Activated CD4-positive, alpha-beta T cell treated with anti-CD3 and anti-CD28 coated beads for 48 hours (primary cell): Measurements from ENCODE around the gene IFNA1.
"Not testable (repeated sequence)": the region's sequence is repeated elsewhere in the genome, so short reads cannot be mapped to it uniquely, and the experiment has no call there.

ENCODE experiments used
- DNase-seq: peaks from one replicate; pipeline ENCODE4 v3.0.0-alpha.2; 2020

IFNA1 gene

DNA sequence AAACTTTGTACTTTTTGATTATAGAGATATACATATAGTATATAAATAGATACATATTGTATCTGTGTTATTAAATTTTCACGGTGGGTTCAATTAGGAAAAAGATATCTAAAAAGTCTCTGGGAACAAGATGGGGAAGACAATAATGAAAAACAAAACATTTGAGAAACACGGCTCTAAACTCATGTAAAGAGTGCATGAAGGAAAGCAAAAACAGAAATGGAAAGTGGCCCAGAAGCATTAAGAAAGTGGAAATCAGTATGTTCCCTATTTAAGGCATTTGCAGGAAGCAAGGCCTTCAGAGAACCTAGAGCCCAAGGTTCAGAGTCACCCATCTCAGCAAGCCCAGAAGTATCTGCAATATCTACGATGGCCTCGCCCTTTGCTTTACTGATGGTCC, at the start of gene IFNA1:
Gene IFNA1 (plus strand): TSS at position 301 of the 400 bp plus-strand sequence. CDS start 69 bp downstream, at position 370.
- DNase-seq, result no peak

DNA sequence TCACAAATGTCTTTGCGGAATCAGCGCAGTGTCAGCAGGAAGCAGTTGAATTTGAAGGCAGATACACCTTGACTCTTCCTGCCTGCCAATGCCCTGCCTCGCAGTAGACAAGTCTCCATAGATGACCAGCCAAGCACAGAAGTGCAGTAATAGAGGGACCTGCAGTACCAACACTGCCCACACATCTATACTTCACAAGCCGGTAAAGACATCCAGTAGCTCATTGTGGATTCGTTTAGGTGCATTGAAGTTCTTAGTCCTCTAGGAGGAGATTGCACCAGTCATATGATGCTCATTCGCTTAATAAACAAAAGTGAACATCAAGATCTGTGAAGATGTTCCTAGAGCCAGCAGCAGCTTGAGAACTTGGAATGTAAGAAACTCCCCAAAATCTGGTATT, 48.0 kb upstream of the IFNA1 start:
- no peak for DNase-seq

DNA sequence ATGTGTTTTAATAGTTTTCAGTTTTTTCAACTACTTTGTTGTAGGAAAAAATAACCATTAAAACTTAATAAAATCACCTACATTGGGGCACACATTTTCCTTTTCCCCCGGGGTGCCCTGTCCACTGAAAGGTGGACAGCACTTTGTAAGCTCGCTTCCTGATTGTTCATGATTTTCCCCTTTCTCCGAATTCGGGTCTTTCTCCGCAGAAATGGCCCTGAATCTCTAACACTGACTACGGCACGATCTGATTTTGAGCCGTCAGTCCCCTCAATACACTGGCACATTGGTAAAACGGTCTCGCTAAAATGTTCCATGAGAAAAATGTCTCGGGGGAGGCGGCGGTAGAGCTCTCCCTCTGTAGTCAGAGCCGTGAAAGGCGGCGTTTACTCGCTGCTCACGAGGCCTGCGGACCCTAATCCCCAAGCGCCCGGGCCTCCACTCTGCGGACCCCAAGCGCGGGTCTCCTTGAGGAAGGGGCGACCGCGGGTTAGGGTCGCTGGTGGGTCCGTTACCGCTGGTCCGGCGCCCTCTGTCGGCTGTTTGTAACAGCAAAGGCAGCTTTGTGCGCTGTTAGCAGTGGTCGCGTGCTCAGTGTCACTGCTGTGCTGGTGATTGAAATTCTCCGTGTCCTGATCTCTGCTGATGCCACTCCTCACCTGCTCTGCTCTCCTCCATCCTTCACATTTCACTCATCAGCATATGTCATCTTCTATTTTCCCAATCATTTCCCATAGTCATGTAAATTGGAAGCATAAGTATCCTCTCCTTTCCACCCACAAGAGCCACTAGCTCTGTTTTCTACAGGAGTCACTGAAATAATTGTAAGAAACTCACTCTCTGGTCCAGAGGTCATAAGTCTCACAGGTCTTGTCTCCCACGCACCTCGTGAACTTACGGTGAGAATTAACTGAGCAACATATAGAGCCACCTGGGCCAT, 44.2 kb upstream of the IFNA1 start:
- peak; percentile 69 for DNase-seq

DNA sequence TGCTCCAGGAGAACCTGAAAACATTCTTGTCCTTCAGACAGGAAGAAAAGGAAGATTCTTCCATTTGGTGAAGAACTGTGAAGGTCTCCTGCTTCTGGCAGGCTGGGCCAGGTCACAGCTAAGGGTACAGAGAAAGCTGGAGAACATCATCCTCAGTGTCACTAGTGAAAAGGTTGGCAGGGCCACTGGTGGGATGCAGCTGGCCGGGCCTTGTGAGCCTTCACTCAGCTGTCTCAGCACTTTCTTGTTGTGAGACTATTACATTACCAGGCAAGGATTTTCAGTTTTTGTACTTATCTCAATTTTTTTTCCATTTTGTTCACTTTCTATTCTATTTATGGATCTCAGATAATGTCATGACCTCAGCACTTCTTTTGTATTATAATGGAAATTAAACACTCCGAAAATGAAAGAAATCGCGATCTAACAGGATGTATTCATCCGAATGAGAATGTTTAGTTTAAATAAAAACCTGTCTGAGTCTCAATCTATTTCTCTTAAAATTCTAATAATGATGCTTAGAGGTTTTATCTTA, 41.2 kb upstream of the IFNA1 start:
- no peak for DNase-seq

DNA sequence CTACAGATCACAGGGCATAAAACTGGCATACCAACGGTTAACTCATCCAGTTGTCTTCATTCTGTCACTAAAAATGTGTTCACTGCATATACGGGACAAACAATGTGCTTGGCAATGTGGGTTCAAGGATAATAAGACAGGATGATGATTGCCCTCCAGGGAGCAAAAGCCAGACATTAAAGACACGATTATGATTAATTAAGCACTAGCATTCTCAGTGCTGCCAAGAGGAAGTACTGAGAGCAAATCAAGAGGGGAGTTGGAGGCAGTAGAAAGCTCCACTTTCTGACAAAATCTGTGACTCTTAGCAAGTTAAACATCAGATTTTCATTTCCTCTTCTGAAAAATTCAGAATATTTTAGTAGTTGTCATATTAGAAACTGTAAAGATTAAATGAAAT, 40.3 kb upstream of the IFNA1 start:
- DNase-seq, result no peak

DNA sequence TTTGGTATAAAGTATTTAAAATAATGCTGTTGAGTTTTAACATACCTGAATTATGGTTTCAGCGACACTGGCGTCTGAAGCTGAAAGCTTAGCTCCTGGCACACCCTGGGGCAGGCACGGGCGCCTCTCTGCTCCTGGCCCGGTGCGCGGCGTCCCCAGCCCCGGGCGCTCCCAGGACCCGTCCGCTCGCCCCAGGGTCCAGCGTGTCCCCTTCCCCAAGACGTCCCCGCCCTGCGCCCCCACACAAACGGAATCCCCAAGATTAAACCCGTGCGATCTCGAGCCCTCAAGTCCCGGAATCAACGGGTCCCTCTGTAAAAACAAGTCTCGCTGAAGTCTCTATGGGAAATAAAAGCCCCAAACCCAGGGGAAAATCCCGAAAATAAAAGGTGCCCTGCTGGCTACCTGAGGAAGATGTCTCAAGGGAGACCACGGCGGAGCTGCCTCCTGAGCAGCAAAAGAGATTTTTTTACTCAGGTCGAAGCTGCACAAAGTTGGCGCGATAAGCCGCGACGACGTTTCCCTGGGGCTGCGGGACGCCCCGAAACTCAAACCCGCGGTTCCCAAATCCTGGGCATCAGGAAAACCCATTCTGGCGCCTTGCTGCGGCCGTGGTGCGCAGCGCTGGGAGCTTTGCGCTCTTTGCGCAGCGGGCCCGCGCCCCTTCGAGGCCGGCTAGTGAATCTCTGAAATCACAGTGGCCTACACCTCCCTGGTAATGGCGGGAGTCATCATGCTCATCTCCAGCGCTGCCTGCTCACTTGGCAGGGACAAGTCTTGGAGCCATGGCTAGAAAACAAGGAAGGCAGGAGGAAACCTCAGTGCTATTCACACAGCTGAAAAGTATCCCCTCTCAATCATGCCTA, 37.6 kb upstream of the IFNA1 start:
- peak; percentile 27 for DNase-seq

DNA sequence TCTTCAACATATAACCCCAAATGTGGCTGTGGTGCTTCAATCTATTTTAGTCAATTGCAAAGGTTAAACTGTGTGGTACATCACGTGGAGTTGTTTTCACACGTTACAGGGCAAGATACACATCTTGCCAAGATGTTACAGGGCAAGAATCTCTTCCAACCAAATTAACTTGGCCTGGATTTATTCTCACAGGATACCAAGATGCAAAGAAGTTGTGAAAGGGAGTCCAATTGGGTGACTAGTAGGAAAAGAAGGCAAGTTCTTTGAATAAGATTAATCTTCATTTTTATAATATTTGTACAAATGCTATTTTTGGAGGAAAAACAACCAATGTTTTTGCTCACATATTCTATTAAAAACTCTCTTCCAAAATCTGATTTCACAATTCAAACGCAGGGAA, 36.1 kb upstream of the IFNA1 start:
- DNase-seq, result no peak

DNA sequence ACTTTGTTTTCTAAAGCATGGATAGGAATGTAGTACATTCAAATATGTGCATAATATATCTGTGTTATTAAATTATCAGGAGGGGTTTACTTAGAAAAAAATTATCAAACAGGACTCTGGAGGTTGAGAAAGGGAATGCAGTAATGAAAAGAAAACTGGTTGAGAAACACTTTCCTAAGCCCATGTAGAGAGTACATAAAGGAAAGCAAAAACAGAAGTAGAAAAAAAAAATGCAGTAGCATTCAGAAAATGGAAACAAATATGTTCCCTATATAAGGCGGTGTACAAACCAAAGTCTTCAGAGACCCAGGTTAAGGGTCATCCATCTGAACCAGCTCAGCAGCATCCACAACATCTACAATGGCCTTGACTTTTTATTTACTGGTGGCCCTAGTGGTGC, 31.4 kb upstream of the IFNA1 start, which contains the start of gene IFNA8:
Gene IFNA8 (plus strand): TSS at position 301 of the 400 bp plus-strand sequence. CDS start 60 bp downstream, at position 361.
- no peak for DNase-seq

DNA sequence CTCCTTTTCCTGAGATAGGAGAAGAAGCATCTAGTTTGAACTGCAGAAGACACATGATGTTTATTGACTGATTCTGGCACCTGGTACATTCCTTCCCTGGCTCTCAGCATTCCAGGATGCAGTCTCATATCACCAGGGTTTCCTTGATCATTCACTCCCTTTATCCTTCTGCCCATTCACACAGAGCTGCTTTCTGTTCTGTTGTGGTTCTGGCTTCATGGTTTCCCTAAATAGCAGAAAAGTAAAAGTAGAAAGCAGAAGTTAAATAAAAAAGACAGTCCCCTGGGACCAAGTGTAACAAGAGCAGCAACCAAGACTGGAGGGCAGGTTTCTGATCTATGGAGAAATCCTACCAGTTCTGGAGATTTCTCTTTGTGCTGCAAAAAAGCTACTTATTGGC, 28.1 kb upstream of the IFNA1 start:
- DNase-seq, result no peak

DNA sequence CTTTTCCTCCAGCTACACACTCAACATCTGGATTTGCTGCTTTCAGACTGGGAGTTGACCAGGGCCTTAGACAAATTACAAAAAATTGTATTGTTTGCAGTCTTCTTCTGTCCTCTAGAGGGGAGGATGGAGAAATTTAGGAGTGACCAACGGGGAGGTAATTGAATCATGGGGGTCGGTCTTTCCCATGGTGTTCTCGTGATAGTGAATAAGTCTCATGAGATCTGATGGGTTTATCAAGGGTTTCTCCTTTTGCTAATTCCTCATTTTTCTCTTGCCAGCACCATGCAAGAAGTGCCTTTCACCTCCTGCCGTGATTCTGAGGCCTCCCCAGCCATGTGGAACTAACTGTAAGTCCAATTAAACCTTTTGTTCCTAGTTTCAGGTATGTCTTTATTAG, 27.1 kb upstream of the IFNA1 start:
- DNase-seq, result no peak

DNA sequence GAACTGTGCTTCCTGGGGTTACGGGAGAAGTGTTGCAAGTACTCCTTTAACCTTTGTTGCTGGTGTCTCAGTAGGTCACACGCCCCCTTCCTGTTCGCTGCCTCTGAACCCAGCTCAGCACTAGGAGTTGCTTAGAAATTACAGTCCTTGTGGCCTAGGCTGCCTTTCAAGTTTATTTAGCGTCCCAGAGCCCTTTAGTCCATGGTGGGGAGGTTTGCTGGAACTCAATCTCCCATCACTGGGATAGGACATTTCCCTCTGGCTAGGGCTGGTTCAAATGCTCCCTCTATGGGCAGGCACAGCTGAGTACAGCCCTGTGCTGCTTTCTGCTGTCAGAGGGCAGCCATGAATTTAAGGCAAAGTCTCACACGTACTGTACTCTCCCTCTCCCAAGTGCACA, 26.6 kb upstream of the IFNA1 start:
- peak; percentile 20 for DNase-seq

DNA sequence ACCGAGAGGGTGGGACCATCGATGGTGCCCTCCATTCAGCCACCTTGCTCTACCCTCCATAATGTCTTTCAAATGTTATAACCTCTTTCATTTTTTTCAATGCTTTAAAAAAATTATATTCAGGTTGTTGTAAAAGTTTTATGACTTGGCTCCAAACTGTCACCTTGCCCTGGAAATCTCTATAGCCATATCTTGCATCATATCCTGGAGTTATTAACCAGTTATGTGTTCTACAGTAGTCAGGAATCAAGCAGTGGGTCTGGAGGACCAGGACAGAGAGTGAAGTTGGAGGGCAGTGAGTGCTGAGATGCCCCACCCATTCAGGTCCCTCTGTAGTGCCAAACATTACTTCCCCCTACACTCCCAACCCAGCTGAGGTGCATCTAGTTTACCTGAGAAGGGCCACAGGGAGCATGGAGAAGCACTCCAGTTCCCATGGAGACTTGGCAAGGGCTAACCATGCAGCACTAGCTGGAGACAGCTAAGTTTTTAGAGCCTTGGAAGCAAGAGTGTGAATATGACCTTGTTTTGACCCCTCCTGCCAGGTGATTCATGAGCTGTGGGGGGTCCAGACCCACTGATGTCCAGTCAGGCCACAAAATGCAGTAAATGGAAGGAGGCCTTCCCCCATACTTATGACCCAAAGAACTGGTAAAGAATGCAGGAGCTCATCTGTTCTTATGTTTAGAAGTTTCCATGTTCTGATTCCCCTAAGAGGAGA, 25.9 kb upstream of the IFNA1 start:
- no peak for DNase-seq

DNA sequence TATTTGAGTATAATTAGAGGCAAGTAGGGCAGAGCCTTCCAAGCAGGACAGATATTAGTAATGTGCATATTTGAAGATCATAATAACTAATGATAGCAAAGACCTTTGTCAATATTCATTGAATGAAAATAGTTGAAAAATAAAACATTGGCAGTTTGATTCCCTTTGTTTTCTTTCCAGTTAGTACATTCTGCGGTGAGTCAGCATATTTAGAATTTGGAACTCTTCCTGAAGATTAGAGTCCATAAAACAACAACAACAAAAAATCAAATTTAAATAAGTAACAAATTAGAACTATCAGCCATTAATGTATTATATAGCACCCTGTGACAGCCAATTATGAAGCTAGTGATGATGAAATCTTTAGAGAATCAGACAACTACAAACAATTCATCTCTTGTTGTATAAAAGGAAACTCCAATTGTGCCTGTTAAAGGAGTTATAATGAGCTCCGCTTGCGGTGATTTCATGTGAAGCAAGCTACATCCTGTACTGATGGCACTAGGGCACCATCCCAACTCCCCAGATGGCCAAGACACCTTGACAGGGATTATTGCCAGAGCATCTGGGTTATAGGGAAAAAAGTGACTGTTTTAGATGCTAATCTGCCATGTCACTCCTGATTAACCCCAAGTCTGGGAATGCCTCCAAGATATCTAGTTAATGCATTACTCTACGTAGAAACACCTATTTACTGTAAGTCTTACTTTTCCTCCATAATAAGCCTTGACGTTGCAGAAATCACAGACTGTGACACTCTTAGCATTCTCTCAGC, 24.6 kb upstream of the IFNA1 start:
- DNase-seq, result no peak

DNA sequence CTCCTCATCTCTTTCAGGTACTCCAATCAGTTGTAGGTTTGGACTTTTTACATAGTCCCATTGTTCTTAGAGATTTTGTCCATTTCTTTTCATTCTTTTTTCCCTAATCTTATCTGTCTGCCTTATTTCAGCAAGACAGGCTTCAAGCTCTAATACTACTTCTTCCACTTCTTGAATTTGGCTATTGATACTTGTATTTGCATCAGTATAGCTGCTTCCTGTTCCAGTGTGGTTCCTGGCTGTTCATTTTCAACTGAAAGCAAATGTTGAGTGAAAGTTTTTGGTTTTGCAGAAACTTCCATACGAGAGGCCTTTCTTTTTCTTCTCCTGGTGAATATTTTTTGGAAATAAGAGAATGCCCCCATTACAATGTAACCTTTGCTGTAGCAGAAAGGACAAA, 12.0 kb upstream of the IFNA1 start:
- no peak for DNase-seq

DNA sequence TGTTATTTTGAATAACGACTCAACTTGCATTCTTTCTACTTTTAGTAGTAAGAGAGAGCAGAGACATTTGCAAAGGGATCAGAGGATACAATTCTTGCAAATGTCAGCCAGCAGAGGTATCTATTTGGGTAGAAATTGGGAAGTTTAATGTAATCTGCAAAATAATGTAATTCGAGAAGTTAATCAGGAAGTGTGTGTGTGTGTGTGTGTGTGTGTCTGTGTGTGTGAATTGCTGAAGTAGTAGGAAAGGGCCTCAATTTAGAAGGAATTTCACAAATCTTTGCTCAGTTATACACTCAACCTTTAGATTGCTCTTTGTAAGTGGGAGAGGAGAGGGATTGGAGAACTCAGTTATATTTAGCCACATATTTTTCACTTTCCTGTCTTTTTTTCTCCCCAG, 11.0 kb upstream of the IFNA1 start:
- no peak for DNase-seq

DNA sequence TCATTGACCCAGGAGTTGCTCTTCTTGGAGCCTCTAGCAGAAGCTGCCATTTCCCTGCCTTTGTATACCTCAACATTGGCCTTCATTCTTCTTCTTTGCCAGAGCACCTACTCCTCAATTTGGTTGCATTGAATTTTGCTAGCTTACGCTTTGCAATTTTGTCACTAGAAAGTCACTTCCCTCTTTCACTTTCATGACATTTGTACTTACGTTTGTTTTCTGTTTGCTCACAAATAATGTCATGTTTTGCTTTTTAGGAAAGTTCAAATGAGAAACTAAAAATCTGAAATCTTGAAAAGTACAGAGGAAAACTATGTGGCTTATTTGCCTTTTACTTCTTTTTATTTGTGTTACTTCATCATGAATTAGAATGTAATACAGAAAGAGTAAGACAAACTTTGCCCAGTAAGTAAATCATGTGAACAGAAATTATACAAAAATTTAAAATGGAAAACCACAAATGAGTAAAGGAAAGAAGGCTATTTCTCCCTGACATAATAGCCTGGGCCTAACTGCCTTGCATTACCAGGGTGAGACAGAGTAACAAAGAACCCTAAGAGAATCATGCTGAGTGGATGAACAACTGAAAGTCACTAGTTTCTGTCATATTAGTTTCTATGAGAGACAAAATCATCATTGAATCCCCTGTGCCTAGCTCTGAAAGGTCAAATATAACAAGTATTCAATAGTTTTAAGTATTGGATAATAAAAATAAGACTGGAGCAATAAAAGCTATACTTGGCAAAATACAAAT, 7.4 kb upstream of the IFNA1 start:
- no peak for DNase-seq

DNA sequence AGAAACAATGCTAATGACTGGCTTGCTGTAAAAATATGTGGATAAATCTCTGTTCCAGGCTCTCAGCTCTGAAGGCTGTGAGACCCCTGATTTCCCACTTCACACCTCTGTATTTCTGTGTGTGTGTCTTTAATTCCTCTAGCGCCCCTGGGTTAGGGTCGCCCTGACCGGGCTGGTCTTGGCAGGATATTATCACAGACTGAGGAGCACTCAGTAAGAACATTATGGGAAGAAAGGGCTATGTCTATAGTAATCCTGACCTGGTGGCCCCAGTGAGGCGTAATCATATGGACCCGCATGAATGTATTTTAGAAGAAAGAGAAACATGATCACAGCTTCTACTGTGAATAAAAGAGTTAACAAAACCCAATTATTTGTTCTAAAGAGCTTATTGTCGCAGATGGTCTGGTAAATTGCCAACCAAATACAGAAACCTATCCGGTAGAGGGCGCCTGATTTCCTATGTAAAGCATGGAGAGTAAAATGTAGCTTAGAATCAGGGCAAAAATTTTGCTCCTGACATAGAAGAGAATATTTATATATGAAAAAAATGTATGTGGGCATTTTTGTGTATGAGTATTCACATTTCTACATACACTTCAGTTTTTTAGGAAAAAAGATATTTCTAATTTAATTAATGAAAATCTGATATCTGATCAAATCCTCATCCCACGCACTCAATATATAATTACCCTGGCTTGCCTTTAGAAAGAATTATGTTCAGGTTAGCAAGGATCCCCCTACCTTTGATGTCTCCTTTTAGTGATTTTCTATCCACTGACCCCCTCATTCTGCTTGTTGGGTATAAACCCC, 5.8 kb upstream of the IFNA1 start:
- peak; percentile 61 for DNase-seq

DNA sequence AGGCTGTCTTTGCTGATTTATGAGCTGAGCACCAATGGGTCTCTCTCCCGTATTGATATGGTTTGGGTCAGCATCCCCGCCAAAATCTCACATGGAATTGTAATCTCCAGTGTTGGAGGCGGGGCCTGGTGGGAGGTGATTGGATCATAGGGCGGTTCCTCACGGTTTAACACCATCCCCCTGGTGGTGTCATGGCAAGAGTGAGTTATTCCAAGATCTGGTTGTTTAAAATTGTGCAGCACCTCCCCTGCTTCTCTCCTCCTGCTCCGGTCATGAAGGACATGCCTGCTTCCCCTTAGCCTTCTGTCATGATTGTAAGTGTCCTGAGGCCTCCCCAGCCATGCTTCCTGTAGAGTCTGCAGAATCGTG, 5.2 kb upstream of the IFNA1 start:
- DNase-seq, result not testable (repeated sequence)

DNA sequence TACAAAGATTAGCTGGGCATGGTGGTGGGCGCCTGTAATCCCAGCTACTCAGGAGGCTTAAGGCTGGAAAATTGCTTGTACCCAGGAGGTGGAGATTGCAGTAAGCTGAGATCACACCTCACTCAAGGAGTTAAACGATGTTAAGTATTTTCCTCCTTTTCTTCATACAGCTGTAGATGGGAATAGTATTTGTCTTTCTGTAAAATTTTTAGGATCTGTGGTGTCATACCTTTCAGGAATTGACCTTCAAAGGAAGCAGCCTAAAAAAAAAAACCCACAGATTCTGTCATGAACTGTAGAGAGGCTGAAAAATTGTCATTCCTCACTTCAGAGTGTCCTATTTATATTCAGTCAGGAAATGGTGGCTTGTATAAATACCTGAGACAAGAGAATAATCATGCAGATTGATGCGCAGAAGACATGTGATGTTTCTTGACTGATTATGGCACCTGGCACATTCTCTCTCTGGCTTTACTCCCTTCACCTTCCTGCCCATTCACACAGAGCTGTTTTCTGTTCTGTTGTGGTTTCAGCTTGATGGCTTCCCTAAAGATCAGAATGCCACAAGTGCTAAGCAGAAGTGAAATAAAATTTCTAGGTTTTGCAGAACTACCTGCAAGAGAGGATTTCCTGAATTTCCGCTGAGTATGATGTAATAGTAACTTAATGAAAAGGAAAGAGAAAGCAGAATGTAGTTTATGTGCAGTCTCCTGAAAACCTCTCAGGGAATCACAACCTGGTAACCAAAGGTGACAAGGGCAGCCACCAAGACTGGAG, 3.8 kb downstream of the IFNA1 start:
- no peak for DNase-seq

DNA sequence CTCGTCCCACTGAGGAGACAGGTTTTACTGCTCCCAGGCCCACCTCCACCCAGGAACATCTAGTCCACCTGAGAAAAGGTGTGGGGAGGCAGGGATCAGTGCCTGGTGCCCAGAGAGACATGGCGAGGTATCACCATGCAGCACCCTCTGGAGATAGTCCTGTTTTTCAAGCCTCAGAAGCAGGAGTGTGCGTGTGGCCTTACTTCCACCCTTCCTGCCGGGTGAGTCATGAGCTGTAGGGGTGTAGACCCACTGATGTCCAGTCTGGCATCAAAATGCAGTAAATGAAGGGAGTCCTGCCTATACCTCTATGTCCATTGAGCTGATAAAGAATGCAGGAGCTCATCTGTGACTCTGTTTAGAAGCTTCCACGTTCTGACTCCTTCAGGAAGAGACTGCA, 9.1 kb downstream of the IFNA1 start:
- not testable (repeated sequence) for DNase-seq
